IMR-90 (cell line): ENCODE measurements around the gene SIN3B. TPM values are rescaled to one million over a fixed set of nuclear protein-coding genes. Genes with fewer than 3 reads are reported as not detected.

Experiments used
- ATAC-seq: fragments of 200-7000 bp; cut with Tn5 transposase; 2 replicates; pipeline ENCODE4 v1.9.1; 2020; ENCODE audit warnings: low read depth, mild to moderate bottlenecking, moderate library complexity
- BruUV-seq: library from RNA; stranded (reverse); fragments of 400-500 nt; replicated peaks from 2 replicates; lab custom pipeline; 2021; lab: Mats Ljungman, UMichigan
- CTCF ChIA-PET: fragments of 300-600 bp; formaldehyde crosslinking; extraction: SDS; loops from one replicate; lab custom pipeline; 2021; ENCODE audit warnings: antibody characterized with exemption; lab: Yijun Ruan, JAX
- POLR2A ChIA-PET: fragments of 300-600 bp; sonication (Branson Sonifier 250); formaldehyde crosslinking; loops from one replicate; lab custom pipeline; 2022; ENCODE audit warnings: antibody characterized with exemption; ENCODE audit not compliant: unreplicated experiment; lab: Charles Lee
- DNase-seq: peaks from one replicate; pipeline ENCODE4 v3.0.0; 2013
- H2AFZ ChIP-seq: replicated peaks from 2 replicates; pipeline ENCODE3; 2013; ENCODE audit warnings: low read length, mild to moderate bottlenecking; ENCODE audit not compliant: poor library complexity
- H2AK5ac ChIP-seq: 2 replicates; pipeline ENCODE4 v1.6.1; 2013; ENCODE audit warnings: low read depth, low read length, inconsistent platforms
- H2AK9ac ChIP-seq: replicated peaks from 2 replicates; pipeline ENCODE3; 2013; ENCODE audit warnings: mild to moderate bottlenecking, low read depth, low read length, moderate library complexity; ENCODE audit not compliant: poor library complexity
- H2BK120ac ChIP-seq: 2 replicates; pipeline ENCODE4 v1.6.1; 2013; ENCODE audit warnings: low read depth, low read length, inconsistent platforms
- H2BK15ac ChIP-seq: 3 replicates; pipeline ENCODE4 v1.6.1; 2013; ENCODE audit warnings: low read depth, low read length, inconsistent platforms
- H2BK20ac ChIP-seq: 2 replicates; pipeline ENCODE4 v1.6.1; 2013; ENCODE audit warnings: low read depth, mild to moderate bottlenecking, inconsistent platforms, low read length, moderate library complexity
- H2BK5ac ChIP-seq: 2 replicates; pipeline ENCODE4 v1.6.1; 2013; ENCODE audit warnings: mild to moderate bottlenecking, low read depth, low read length, inconsistent platforms; ENCODE audit not compliant: poor library complexity, severe bottlenecking
- H3K14ac ChIP-seq: replicated peaks from 2 replicates; pipeline ENCODE4 v1.6.1; 2013; ENCODE audit warnings: low read depth, low read length, inconsistent platforms
- H3K18ac ChIP-seq: 2 replicates; pipeline ENCODE4 v1.6.1; 2013; ENCODE audit warnings: low read depth, low read length, control low read depth
- H3K23ac ChIP-seq: 2 replicates; pipeline ENCODE4 v1.6.1; 2013; ENCODE audit warnings: low read depth, low read length, inconsistent platforms
- H3K27ac ChIP-seq: 2 replicates; pipeline ENCODE4 v1.5.1; 2013; ENCODE audit warnings: mild to moderate bottlenecking, control low read depth, low read length; ENCODE audit not compliant: insufficient read depth
- H3K27me3 ChIP-seq: 2 replicates; pipeline ENCODE4 v1.6.1; 2013; ENCODE audit warnings: low read length; ENCODE audit not compliant: control insufficient read depth, insufficient read depth
- H3K36me3 ChIP-seq: 2 replicates; pipeline ENCODE4 v1.6.1; 2013; ENCODE audit warnings: low read length, mixed read lengths; ENCODE audit not compliant: control insufficient read depth, insufficient read depth
- H3K4ac ChIP-seq: 2 replicates; pipeline ENCODE4 v1.6.1; 2013; ENCODE audit warnings: low read depth, low read length, inconsistent platforms
- H3K4me1 ChIP-seq: 2 replicates; pipeline ENCODE4 v1.6.1; 2013; ENCODE audit warnings: low read length, mixed read lengths; ENCODE audit not compliant: control insufficient read depth, insufficient read depth
- H3K4me2 ChIP-seq: 2 replicates; pipeline ENCODE4 v1.6.1; 2013; ENCODE audit warnings: low read depth, mild to moderate bottlenecking, control low read depth, low read length, moderate library complexity
- H3K4me3 ChIP-seq: 2 replicates; pipeline ENCODE4 v1.5.1; 2013; ENCODE audit warnings: low read depth, mild to moderate bottlenecking, control low read depth, low read length, moderate library complexity; ENCODE audit not compliant: insufficient read depth
- H3K56ac ChIP-seq: 2 replicates; pipeline ENCODE4 v1.6.1; 2013; ENCODE audit warnings: low read length, inconsistent platforms; ENCODE audit not compliant: insufficient read depth; ENCODE audit errors: extremely low read depth
- H3K79me1 ChIP-seq, 2 experiments: 2 replicates each; pipeline ENCODE4 v1.6.1; 2013; ENCODE audit warnings: low read length in 2 of 2, inconsistent platforms in 1 of 2, low read depth in 1 of 2
- H3K9ac ChIP-seq: 2 replicates; pipeline ENCODE4 v1.6.1; 2013; ENCODE audit warnings: low read depth, low read length, control low read depth
- H3K9me1 ChIP-seq: 2 replicates; pipeline ENCODE4 v1.6.1; 2013; ENCODE audit warnings: low read length, inconsistent platforms; ENCODE audit not compliant: insufficient read depth
- H3K9me3 ChIP-seq: 2 replicates; pipeline ENCODE4 v1.6.1; 2013; ENCODE audit warnings: low read length; ENCODE audit not compliant: control insufficient read depth, insufficient read depth
- H4K20me1 ChIP-seq: 2 replicates; pipeline ENCODE4 v1.6.1; 2013; ENCODE audit warnings: low read length, inconsistent platforms; ENCODE audit not compliant: insufficient read depth
- H4K5ac ChIP-seq: 2 replicates; pipeline ENCODE4 v1.6.1; 2013; ENCODE audit warnings: mild to moderate bottlenecking, low read depth, low read length, control low read depth
- H4K8ac ChIP-seq, 2 experiments: 2 replicates each; pipeline ENCODE4 v1.6.1; 2013; ENCODE audit warnings: low read depth in 2 of 2, low read length in 2 of 2, control low read depth in 1 of 2, inconsistent platforms in 1 of 2
- H4K91ac ChIP-seq: 2 replicates; pipeline ENCODE4 v1.6.1; 2013; ENCODE audit warnings: low read depth, low read length, inconsistent platforms; ENCODE audit not compliant: insufficient read depth
- CEBPB ChIP-seq: IDR thresholded peaks from 2 replicates; pipeline ENCODE4 v1.6.1; 2012; ENCODE audit warnings: low read depth, low read length, improper control_type of control experiment
- NFE2L2 ChIP-seq: fragments of 150-350 bp; IDR thresholded peaks from 2 replicates; pipeline ENCODE4 v1.6.1; 2016; ENCODE audit warnings: low read depth, mild to moderate bottlenecking, low read length
- POLR2A ChIP-seq: IDR thresholded peaks from 2 replicates; pipeline ENCODE4 v1.6.1; 2012; ENCODE audit warnings: mild to moderate bottlenecking, low read depth, low read length
- RFX5 ChIP-seq: IDR thresholded peaks from 2 replicates; pipeline ENCODE4 v1.8.0; 2012; ENCODE audit warnings: low read depth, mild to moderate bottlenecking, low read length, moderate library complexity
- SMC3 ChIP-seq: fragments of 150-350 bp; IDR thresholded peaks from 2 replicates; pipeline ENCODE4 v1.6.1; 2016; ENCODE audit warnings: low read depth, mild to moderate bottlenecking, antibody characterized with exemption, low read length, moderate library complexity
- WGBS, 2 experiments: methylation state at CpG; one replicate each; pipeline versions ENCODE4 v1.1.5 to v1.1.7; 2013; ENCODE audit warnings: missing lambda C conversion rate in 2 of 2; ENCODE audit not compliant: insufficient read length in 1 of 2; ENCODE audit errors: extremely low coverage in 2 of 2; 5-methylcytosine and 5-hydroxymethylcytosine counted together
- dilution Hi-C: fragments of 300-500 bp; cut with HindIII; formaldehyde crosslinking; loops from one replicate; pipeline ENCODE4 v1.14.3; 2018; ENCODE audit warnings: low sequenced_read_pairs; ENCODE audit not compliant: unreplicated experiment
- in situ Hi-C: fragments of 300-500 bp; cut with MboI; formaldehyde crosslinking; loops from 3 replicates; pipeline ENCODE4 v1.14.3; 2019; ENCODE audit warnings: low sequenced_read_pairs, inconsistent platforms, mixed read lengths
- intact Hi-C: fragments of 100-400 bp; cut with micrococcal nuclease; formaldehyde crosslinking; loops from 2 replicates; pipeline ENCODE4 v1.10.0; 2022
- polyA plus RNA-seq, 3 experiments: library from polyadenylated mRNA; depleted of rRNA; stranded (reverse); fragments of >200 nt; gene quantifications; 2 replicates each; pipeline ENCODE4 v1.2.3, GENCODE V29; 2012; ENCODE audit warnings: low replicate concordance in 1 of 3
- total RNA-seq: library from RNA; depleted of rRNA; stranded (reverse); fragments of >200 nt; gene quantifications from 2 replicates; pipeline ENCODE4 v1.2.3, GENCODE V29; 2012

Gene SIN3B
- total and polyA plus RNA-seq, 2 of the 4 experiments (the other 2 are of a cell fraction), result 7.9 to 40.0 TPM

DNA sequence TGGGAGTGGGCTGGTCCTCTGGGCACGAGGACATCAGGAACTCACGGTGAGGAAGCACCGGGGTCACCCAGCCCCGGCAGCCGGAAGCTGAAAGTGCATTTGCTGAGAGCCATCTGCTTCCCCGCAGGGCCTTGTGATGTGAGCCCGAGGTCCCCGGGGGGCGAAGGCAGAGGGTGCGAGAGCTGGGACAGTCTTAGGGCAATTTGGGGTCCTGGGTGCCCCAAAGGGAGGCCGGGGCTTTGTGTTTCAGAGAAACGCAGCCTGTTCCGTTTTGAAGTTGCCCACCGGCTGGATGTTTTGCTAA is 64.4 kb downstream of the SIN3B start:
- Histone ChIP-seq H3K18ac (no peak overlapping the region), H4K5ac (no peak overlapping the region), H3K4ac (no peak overlapping the region), H4K8ac (no peak overlapping the region), H3K36me3 (no peaks in the 10 kb centered on the region), H3K9ac (no peak overlapping the region), H2BK120ac (no peak overlapping the region), H4K20me1 (no peaks in the 10 kb centered on the region), H2BK15ac (no peak overlapping the region), H3K27ac (no peak overlapping the region), H2AFZ (no peak overlapping the region), H2BK20ac (no peak overlapping the region), H3K56ac (no peak overlapping the region), H2AK5ac (no peak overlapping the region), H3K9me3 (no peaks in the 10 kb centered on the region), H4K91ac (no peak overlapping the region), H3K14ac (no peak overlapping the region), H3K4me1 (no peaks in the 10 kb centered on the region), H3K4me2 (no peak overlapping the region), H3K79me1 (no peaks in the 10 kb centered on the region), H3K23ac (no peak overlapping the region), H3K9me1 (no peaks in the 10 kb centered on the region), H2BK5ac (no peak overlapping the region), H3K4me3 (no peak overlapping the region), H3K27me3 (peaks cover 8% of the 10 kb centered on the region; the same call in 1 of the 2 replicates), H2AK9ac (no peak overlapping the region)
- CTCF ChIA-PET, result no interaction called here
- ATAC-seq, result no peak
- in situ Hi-C loops (no loop called here), intact Hi-C loops (no loop called here), dilution Hi-C loops (no loop called here)
- BruUV-seq, result no TSS peak
- TF ChIP-seq CEBPB (no peak), RFX5 (no peak), SMC3 (no peak), POLR2A (no peak), NFE2L2 (no peak)
- DNase-seq, result no peak
- 60% methylated on average over 6 of the region's 14 CpGs; no CpG with 5 or more reads in 1 of the 2 experiments for WGBS, 2 experiments
- POLR2A ChIA-PET, result no interaction called here
